Kidney (tissue), 14 donors: ENCODE results near the gene ERFE. TPM values are rescaled to one million over a fixed set of nuclear protein-coding genes. Genes with fewer than 3 reads are reported as not detected.
A peak's percentile ranks its signal among the peaks of the same experiment; 100 is the strongest.

Experiments
- DNase-seq, 5 donors: peaks; one replicate each; pipeline ENCODE4 v3.0.0-alpha.2; 2013 to 2020
- FAIRE-seq: peaks from 2 replicates; lab custom pipeline; 2012; peaks lifted over from hg19 to GRCh38; lab: Jason Lieb, UNC
- H3K27ac ChIP-seq, 2 donors: one replicate each; pipeline ENCODE4 v1.7.0; 2013; ENCODE audit warnings: low read depth in 2 of 2, low read length in 2 of 2, inconsistent platforms in 1 of 2
- H3K27me3 ChIP-seq: one replicate; pipeline ENCODE4 v1.7.1; 2013; ENCODE audit warnings: low read length, inconsistent platforms; ENCODE audit not compliant: control insufficient read depth, insufficient read depth
- H3K36me3 ChIP-seq, 3 donors: one replicate each; pipeline versions ENCODE4 v1.7.0 to v1.7.1; 2013; ENCODE audit warnings: low read length in 3 of 3, control low read depth in 1 of 3, inconsistent platforms in 1 of 3; ENCODE audit not compliant: insufficient read depth in 3 of 3, control insufficient read depth in 2 of 3
- H3K4me1 ChIP-seq, 3 donors: one replicate each; pipeline versions ENCODE4 v1.7.0 to v1.7.1; 2013; ENCODE audit warnings: low read length in 3 of 3, inconsistent platforms in 1 of 3, low read depth in 1 of 3; ENCODE audit not compliant: control insufficient read depth in 2 of 3, insufficient read depth in 2 of 3
- H3K4me3 ChIP-seq, 3 donors: one replicate each; pipeline versions ENCODE4 v1.7.0 to v1.8.1; 2013; ENCODE audit warnings: low read length in 3 of 3, control low read depth in 1 of 3, inconsistent platforms in 1 of 3
- H3K9ac ChIP-seq, 3 donors: one replicate each; pipeline versions ENCODE4 v1.7.0 to v1.7.1; 2013; ENCODE audit warnings: low read length in 3 of 3, control low read depth in 1 of 3, inconsistent platforms in 1 of 3
- H3K9me3 ChIP-seq, 3 donors: one replicate each; pipeline versions ENCODE4 v1.7.0 to v1.7.1; 2013; ENCODE audit warnings: low read length in 3 of 3, control low read depth in 1 of 3, inconsistent platforms in 1 of 3; ENCODE audit not compliant: control insufficient read depth in 2 of 3, insufficient read depth in 1 of 3
- CTCF ChIP-seq: IDR thresholded peaks from 3 replicates; pipeline ENCODE4 v1.5.1; 2012; ENCODE audit warnings: mild to moderate bottlenecking, moderate library complexity, borderline replicate concordance; ENCODE audit not compliant: insufficient read depth; ENCODE audit errors: extremely low read depth
- intact Hi-C: fragments of 100-400 bp; cut with DNase I; formaldehyde crosslinking; loops from one replicate; pipeline ENCODE4 v1.11.1; 2022
- polyA plus RNA-seq: library from polyadenylated mRNA; stranded (reverse); fragments of 350-450 nt; fragmentation: Illumina TruSeq; extraction: RNeasy Lipid Tissue Mini Kit (QIAGEN cat#74804); gene quantifications from one replicate; pipeline ENCODE4 v1.2.3, GENCODE V29; 2014; ENCODE audit warnings: low read depth, low replicate concordance; ENCODE audit not compliant: insufficient read depth
- total RNA-seq: library from RNA; stranded (reverse); fragmentation: NEBNext Ultra II Directional; extraction: Animal tissue kit (Norgen Biotek cat#: 25700); gene quantifications from one replicate; pipeline ENCODE4 v1.2.1, GENCODE V29; 2021
- donor health status: control.
- donor health status: control.
- donor health status: control.
- donor health status: control.
- donor health status: control.
- donor health status: DM: yes; HTN: yes; CAD: no.
- donor health status: Normal renal cell carcinoma (clear cell type).

Gene ERFE
- total and polyA plus RNA-seq, 2 donors from 2014 or later = 1.6 to 61.4 TPM

GRCh38 chr2:238216651-238217184 lies 57.9 kb downstream of the ERFE start:
- Histone ChIP-seq H3K9ac (no peak overlapping the region), H3K4me1 (no peaks in the 10 kb centered on the region), H3K27ac (no peak overlapping the region), H3K36me3 (no peaks in the 10 kb centered on the region), H3K4me3 (no peak overlapping the region), H3K9me3 (no peaks in the 10 kb centered on the region), H3K27me3 (no peaks in the 10 kb centered on the region)
- DNase-seq (peak in 4 of 5 donors; percentile 34 to 52 (median 38)), FAIRE-seq (no peak)
- intact Hi-C loops = no loop called here
- TF ChIP-seq CTCF = no peak

Other genes with a start within 250 kb of the ERFE start
- 34.5 TPM for gene UBE2F, start 192.0 kb upstream of the ERFE start, total RNA-seq
- gene UBE2F, start 192.0 kb upstream of the ERFE start, polyA plus RNA-seq = 68.7 TPM
- gene SCLY, start 98.0 kb upstream of the ERFE start, total RNA-seq = 18.3 TPM
- 21.9 TPM for gene SCLY, start 98.0 kb upstream of the ERFE start, polyA plus RNA-seq
- 2.7 TPM for gene ESPNL, start 58.6 kb upstream of the ERFE start, total RNA-seq
- gene ESPNL, start 58.6 kb upstream of the ERFE start, polyA plus RNA-seq = 0.28 TPM
- gene KLHL30, start 20.3 kb upstream of the ERFE start, total RNA-seq = 5.7 TPM
- gene KLHL30, start 20.3 kb upstream of the ERFE start, polyA plus RNA-seq = 0.24 TPM
- 47.7 TPM for gene ILKAP, start 44.7 kb downstream of the ERFE start, total RNA-seq
- gene ILKAP, start 44.7 kb downstream of the ERFE start, polyA plus RNA-seq = 38.4 TPM
- gene HES6, start 81.1 kb downstream of the ERFE start, total RNA-seq = 5.2 TPM
- 5.5 TPM for gene HES6, start 81.1 kb downstream of the ERFE start, polyA plus RNA-seq
- 28.4 TPM for gene PER2, start 129.6 kb downstream of the ERFE start, total RNA-seq
- 1.8 TPM for gene PER2, start 129.6 kb downstream of the ERFE start, polyA plus RNA-seq
- 24.2 TPM for gene TRAF3IP1, start 161.5 kb downstream of the ERFE start, total RNA-seq
- gene TRAF3IP1, start 161.5 kb downstream of the ERFE start, polyA plus RNA-seq = 6.4 TPM